ENCODE data around the gene RNASEH1. TPM values are rescaled to one million over a fixed set of nuclear protein-coding genes. Genes with fewer than 3 reads are reported as not detected.

Gene RNASEH1
- total RNA-seq, 1 experiment from 2014 or later: 42.0 TPM

DNA sequence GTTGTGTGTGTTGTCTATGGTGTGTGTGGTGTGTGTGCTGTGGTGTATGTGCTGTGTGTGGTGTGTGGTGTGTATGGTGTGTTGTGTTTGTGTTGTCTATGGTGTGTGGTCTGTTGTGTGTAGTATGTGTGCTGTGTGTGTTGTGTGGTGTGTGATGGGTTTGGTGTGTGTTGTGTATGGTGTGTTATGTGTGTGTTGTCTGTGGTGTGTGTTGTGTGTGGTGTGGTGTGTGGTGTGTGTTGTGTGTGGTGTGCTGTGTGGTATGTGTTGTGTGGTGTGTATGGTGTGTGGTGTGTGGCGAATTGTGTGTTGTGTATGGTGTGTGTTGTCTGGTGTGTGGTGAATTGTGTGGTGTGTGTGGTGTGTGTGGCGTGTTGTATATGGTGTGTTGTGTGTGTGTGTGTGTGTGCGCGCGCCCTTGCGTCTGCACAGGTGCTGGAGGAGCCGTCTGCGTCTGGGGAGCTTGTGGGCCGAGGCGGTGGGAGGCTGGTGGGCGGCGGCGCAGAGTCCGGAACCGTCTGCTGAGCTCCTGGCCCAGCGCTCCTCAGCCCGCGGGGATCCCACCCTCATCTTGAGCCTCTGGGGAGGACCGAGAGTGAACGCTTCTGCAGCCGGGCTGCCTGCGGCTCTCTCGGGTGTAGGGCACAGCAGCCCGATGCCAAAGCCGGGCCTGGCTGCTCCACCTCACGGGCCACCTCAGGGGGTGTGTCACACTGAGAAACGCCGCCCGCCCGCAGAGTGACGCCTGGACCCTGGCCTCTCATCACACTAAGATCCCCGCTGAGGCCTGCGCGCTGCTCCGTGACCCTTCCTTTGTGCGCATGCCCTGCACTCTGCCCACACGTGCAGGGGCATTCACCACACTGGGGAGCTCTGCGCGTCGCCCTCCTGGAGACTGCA, 30.0 kb downstream of the RNASEH1 start:
- Histone ChIP-seq H3K27ac (ENCODE audit: insufficient read length, low read depth, low read length) (no peak overlapping the region), H3K4me1 (ENCODE audit: insufficient read depth, low read length) (no peaks in the 10 kb centered on the region), H3K9ac (ENCODE audit: extremely low read depth, insufficient read length, low read length) (no peak overlapping the region), H3K23ac (ENCODE audit: insufficient read length, low read depth, low read length) (no peak overlapping the region), H3K23me2 (ENCODE audit: insufficient read length, low read depth, low read length, poor library complexity, severe bottlenecking) (no peaks in the 10 kb centered on the region), H4K5ac (ENCODE audit: insufficient read length, low read depth, low read length) (peak overlapping the region; percentile 25), H3K27me3 (ENCODE audit: insufficient read depth, low read length) (no peaks in the 10 kb centered on the region), H3K9me3 (ENCODE audit: control insufficient read depth, low read depth, low read length) (no peaks in the 10 kb centered on the region), H4K20me1 (ENCODE audit: control insufficient read depth, insufficient read depth, insufficient read length) (no peaks in the 10 kb centered on the region), H2BK5ac (ENCODE audit: insufficient read length, low read length) (no peak overlapping the region), H2BK15ac (ENCODE audit: low read depth, low read length) (no peak overlapping the region), H3T11ph (ENCODE audit: low read length) (no peak overlapping the region), H2BK120ac (ENCODE audit: low read depth, low read length, poor library complexity, severe bottlenecking) (no peak overlapping the region), H2AFZ (ENCODE audit: low read length) (no peak overlapping the region), H3K18ac (ENCODE audit: insufficient read length, low read depth, low read length) (peak overlapping the region; percentile 12), H4K91ac (ENCODE audit: insufficient read length, low read depth, low read length) (no peak overlapping the region), H2BK20ac (ENCODE audit: low read depth, low read length, poor library complexity, severe bottlenecking) (no peak overlapping the region), H3K79me2 (ENCODE audit: insufficient read depth, low read length) (no peaks in the 10 kb centered on the region), H2BK12ac (ENCODE audit: insufficient read length, low read depth, low read length) (no peak overlapping the region), H4K8ac (replicated peaks; ENCODE audit: insufficient read length, low read depth, low read length) (peak overlapping the region; percentile 21), H3K14ac (ENCODE audit: insufficient read depth, low read length) (no peak overlapping the region), H3K4me2 (ENCODE audit: insufficient read depth, insufficient read length, low read length) (no peak overlapping the region), H3K56ac (ENCODE audit: insufficient read length, low read depth, low read length) (peak overlapping the region; percentile 4), H3K79me1 (ENCODE audit: insufficient read depth, low read depth, low read length, poor library complexity, severe bottlenecking) (no peaks in the 10 kb centered on the region), H3K4ac (ENCODE audit: low read depth, low read length) (no peak overlapping the region), H2AK5ac (ENCODE audit: insufficient read length, low read length) (no peak overlapping the region)
- TF ChIP-seq, protein P1, sequence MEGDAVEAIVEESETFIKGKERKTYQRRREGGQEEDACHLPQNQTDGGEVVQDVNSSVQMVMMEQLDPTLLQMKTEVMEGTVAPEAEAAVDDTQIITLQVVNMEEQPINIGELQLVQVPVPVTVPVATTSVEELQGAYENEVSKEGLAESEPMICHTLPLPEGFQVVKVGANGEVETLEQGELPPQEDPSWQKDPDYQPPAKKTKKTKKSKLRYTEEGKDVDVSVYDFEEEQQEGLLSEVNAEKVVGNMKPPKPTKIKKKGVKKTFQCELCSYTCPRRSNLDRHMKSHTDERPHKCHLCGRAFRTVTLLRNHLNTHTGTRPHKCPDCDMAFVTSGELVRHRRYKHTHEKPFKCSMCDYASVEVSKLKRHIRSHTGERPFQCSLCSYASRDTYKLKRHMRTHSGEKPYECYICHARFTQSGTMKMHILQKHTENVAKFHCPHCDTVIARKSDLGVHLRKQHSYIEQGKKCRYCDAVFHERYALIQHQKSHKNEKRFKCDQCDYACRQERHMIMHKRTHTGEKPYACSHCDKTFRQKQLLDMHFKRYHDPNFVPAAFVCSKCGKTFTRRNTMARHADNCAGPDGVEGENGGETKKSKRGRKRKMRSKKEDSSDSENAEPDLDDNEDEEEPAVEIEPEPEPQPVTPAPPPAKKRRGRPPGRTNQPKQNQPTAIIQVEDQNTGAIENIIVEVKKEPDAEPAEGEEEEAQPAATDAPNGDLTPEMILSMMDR (conservative IDR thresholded peaks at IDR 0.05): no peak
- no peaks in the 10 kb centered on the region; the same call in 1 of the 2 replicates for H3K27me3 Mint-ChIP-seq (ENCODE audit: low read depth)
- H3K4me1 Mint-ChIP-seq: no peaks in the 10 kb centered on the region; a peak in 1 of 4 replicates
- WGBS (ENCODE audit: extremely low coverage, insufficient read length, low lambda C conversion rate): 100% methylated on average over 1 of the region's 40 CpGs
- H3K9me3 Mint-ChIP-seq: no peaks in the 10 kb centered on the region; a peak in 1 of 5 replicates
- no peak overlapping the region for H3K4me3 Mint-ChIP-seq
- H3K27ac Mint-ChIP-seq: no peak overlapping the region
- no peaks in the 10 kb centered on the region for H3K36me3 Mint-ChIP-seq (ENCODE audit: insufficient read depth in 1 of 3, low read depth in 3 of 3)
- DNase-seq: no peak
